HEK293T (cell line): ENCODE results near the gene CES2.
"Not testable (repeated sequence)": the region's sequence is repeated elsewhere in the genome, so short reads cannot be mapped to it uniquely, and the experiment has no call there.

Source experiments
- BHLHE40 ChIP-seq: fragments of 450-650 bp; IDR thresholded peaks from 2 replicates; pipeline ENCODE4 v1.6.1; 2016; ENCODE audit warnings: mild to moderate bottlenecking, moderate library complexity, borderline replicate concordance
- CTBP1 ChIP-seq: fragments of 450-650 bp; IDR thresholded peaks from 2 replicates; pipeline ENCODE4 v1.6.1; 2016; ENCODE audit warnings: borderline replicate concordance
- ELF4 ChIP-seq: fragments of 450-650 bp; IDR thresholded peaks from 2 replicates; pipeline ENCODE4 v1.6.1; 2017; ENCODE audit warnings: antibody characterized with exemption
- FOXA1 ChIP-seq: fragments of 450-650 bp; IDR thresholded peaks from 2 replicates; pipeline ENCODE4 v1.6.1; 2016; ENCODE audit warnings: mild to moderate bottlenecking
- FOXM1 ChIP-seq: fragments of 450-650 bp; IDR thresholded peaks from 2 replicates; pipeline ENCODE4 v1.6.1; 2017; ENCODE audit warnings: mild to moderate bottlenecking, borderline replicate concordance
- L3MBTL2 ChIP-seq: fragments of 450-650 bp; conservative IDR thresholded peaks from 2 replicates; pipeline ENCODE4 v1.6.1; 2016; ENCODE audit warnings: mild to moderate bottlenecking
- LEF1 ChIP-seq: fragments of 450-650 bp; IDR thresholded peaks from 2 replicates; pipeline ENCODE4 v1.6.1; 2017; ENCODE audit warnings: mild to moderate bottlenecking, borderline replicate concordance
- NFRKB ChIP-seq: fragments of 450-650 bp; IDR thresholded peaks from 2 replicates; pipeline ENCODE4 v1.6.1; 2016; ENCODE audit warnings: mild to moderate bottlenecking, moderate library complexity
- PKNOX1 ChIP-seq: fragments of 450-650 bp; IDR thresholded peaks from 2 replicates; pipeline ENCODE4 v1.6.1; 2016
- SP1 ChIP-seq: fragments of 450-650 bp; IDR thresholded peaks from 2 replicates; pipeline ENCODE4 v1.6.1; 2017
- SUZ12 ChIP-seq: fragments of 450-650 bp; IDR thresholded peaks from 2 replicates; pipeline ENCODE4 v1.6.1; 2016; ENCODE audit warnings: mild to moderate bottlenecking
- TARDBP ChIP-seq: fragments of 450-650 bp; IDR thresholded peaks from 2 replicates; pipeline ENCODE4 v1.6.1; 2016
- ZNF384 ChIP-seq: fragments of 450-650 bp; IDR thresholded peaks from 2 replicates; pipeline ENCODE4 v1.6.1; 2016

- TF ChIP-seq FOXA1, BHLHE40, LEF1, NFRKB, ELF4, SUZ12, CTBP1, ZNF384, FOXM1, SP1, TARDBP, PKNOX1, L3MBTL2: not testable (repeated sequence)
These were observed 58.2 kb downstream of the CES2 start for GRCh38 chr16:66993558-66993957.
